ENCODE data around the gene EGLN3. TPM values are rescaled to one million over a fixed set of nuclear protein-coding genes. Genes with fewer than 3 reads are reported as not detected.
A peak's percentile ranks its signal among the peaks of the same experiment; 100 is the strongest.

The EGLN3 gene
- total RNA-seq, 5 donors from 2014 or later (not counting 1 experiment from before 2014, with no cell fraction given) = 3.8 to 15.1 (median 7.6) TPM

DNA sequence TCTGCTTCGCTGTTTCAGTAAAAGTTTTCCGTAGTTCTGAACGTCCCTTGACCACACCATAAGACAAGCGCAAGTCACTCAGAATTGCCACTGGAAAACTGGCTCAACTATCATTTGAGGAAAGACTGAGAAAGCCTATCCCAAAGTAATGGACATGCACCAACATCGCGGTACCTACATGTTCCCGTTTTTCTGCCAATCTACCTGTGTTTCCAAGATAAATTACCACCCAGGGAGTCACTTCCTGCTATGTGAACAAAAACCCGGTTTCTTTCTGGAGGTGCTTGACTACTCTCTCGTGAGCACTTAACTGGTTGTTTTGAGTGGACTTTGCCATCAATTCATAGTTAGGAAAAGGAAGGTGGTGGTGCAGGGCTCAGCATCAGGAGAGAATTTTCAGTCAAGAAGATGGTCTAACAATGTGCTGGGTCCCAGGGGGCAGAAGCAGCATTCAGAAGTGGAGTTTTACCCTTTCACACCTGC lies 1.4 kb downstream of the EGLN3 start:
- Histone ChIP-seq H3K4me3 (ENCODE audit: control insufficient read depth in 1 of 2, extremely low read depth in 1 of 2, low read length in 1 of 2) (peak overlapping the region in 1 of 2 donors; percentile 64), H3K9me3 (no peaks in the 10 kb centered on the region), H3K27ac (ENCODE audit: low read length) (no peak overlapping the region), H3K27me3 (replicated peaks in 1 of 2; ENCODE audit: control insufficient read depth in 2 of 2, extremely low read depth in 1 of 2, insufficient read depth in 2 of 2, low read length in 1 of 2) (peaks cover 4 to 18% of the 10 kb centered on the region in 2 experiments), H3K36me3 (ENCODE audit: control insufficient read depth in 2 of 2, extremely low read depth in 1 of 2, insufficient read depth in 1 of 2, low read length in 1 of 2) (no peaks in the 10 kb centered on the region), H3K4me1 (ENCODE audit: control insufficient read depth in 1 of 2, extremely low read depth in 1 of 2, insufficient read depth in 2 of 2, low read length in 2 of 2) (peaks cover 8 to 12% of the 10 kb centered on the region in 2 experiments)
- no peak for DNase-seq
- no peak for ATAC-seq (replicated peaks in 1 of 4)
- ChIA-PET CTCF (no interaction called here), POLR2A (no interaction called here)
- H3K4me3 Mint-ChIP-seq = peak overlapping the region; percentile 74 to 84 (median 82)
- H3K36me3 Mint-ChIP-seq = no peaks in the 10 kb centered on the region
- peaks cover 13 to 37% (median 33%) of the 10 kb centered on the region in 3 donors for H3K4me1 Mint-ChIP-seq
- peaks cover 27 to 33% of the 10 kb centered on the region in 2 donors for H3K27me3 Mint-ChIP-seq
- H3K27ac Mint-ChIP-seq = no peak overlapping the region
- no peaks in the 10 kb centered on the region for H3K9me3 Mint-ChIP-seq
- 60% methylated on average over 5 of the region's 9 CpGs for WGBS (ENCODE audit: insufficient coverage)

DNA sequence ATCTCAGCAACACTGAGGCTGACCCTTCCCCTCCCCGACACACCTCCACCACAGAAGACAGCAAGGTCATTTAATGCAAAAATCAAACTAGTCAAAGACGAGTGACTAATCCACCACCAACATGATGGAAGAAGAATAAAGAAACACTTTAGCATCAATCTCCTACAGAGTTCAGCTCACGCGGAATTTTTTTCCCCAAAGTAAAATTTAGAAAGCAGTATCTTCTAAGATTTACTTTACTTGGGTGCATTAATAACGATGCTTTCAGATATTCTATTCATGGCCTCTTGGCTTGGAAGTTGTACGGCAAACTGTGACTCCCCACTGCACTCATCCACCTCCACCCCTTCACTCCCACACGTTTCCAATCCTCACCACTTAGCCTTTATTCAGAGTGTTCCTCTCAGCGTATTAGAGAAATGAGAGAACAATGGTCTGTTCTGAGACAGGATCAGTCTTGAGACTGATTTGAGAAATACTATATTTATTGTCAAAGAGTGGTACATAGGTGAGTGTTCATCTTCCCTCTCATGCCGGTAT lies 1.9 kb downstream of the EGLN3 start:
- no peaks in the 10 kb centered on the region for H3K36me3 Mint-ChIP-seq
- H3K36me3 ChIP-seq (ENCODE audit: control insufficient read depth in 2 of 2, extremely low read depth in 1 of 2, insufficient read depth in 1 of 2, low read length in 1 of 2) = no peaks in the 10 kb centered on the region
- H3K27me3 ChIP-seq (replicated peaks in 1 of 2; ENCODE audit: control insufficient read depth in 2 of 2, extremely low read depth in 1 of 2, insufficient read depth in 2 of 2, low read length in 1 of 2) = peaks cover 4 to 16% of the 10 kb centered on the region in 2 experiments
- no peaks in the 10 kb centered on the region for H3K9me3 ChIP-seq
- H3K9me3 Mint-ChIP-seq = no peaks in the 10 kb centered on the region
- H3K27me3 Mint-ChIP-seq = peaks cover 25 to 33% of the 10 kb centered on the region in 2 donors
- ATAC-seq (replicated peaks in 1 of 4) = no peak
- H3K4me1 ChIP-seq (ENCODE audit: control insufficient read depth in 1 of 2, extremely low read depth in 1 of 2, insufficient read depth in 2 of 2, low read length in 2 of 2) = peaks cover 8 to 12% of the 10 kb centered on the region in 2 experiments
- WGBS (ENCODE audit: insufficient coverage) = 50% methylated on average over 2 of the region's 9 CpGs
- no peak overlapping the region for H3K27ac Mint-ChIP-seq
- DNase-seq = no peak
- CTCF ChIA-PET = interaction anchor here in 1 of 2 donors (0.7 kb wide), 1 partner anchor 13 kb away, joined by 3 read pairs; no protein-coding TSS in a partner anchor
- POLR2A ChIA-PET = no interaction called here
- H3K4me3 ChIP-seq (ENCODE audit: control insufficient read depth in 1 of 2, extremely low read depth in 1 of 2, low read length in 1 of 2) = no peak overlapping the region
- peaks cover 13 to 37% (median 33%) of the 10 kb centered on the region in 3 donors for H3K4me1 Mint-ChIP-seq
- H3K27ac ChIP-seq (ENCODE audit: low read length) = no peak overlapping the region
- peak overlapping the region; percentile 74 to 84 (median 82) for H3K4me3 Mint-ChIP-seq

GRCh38 chr14:33948145-33948868 lies 2.6 kb downstream of the EGLN3 start:
- Histone ChIP-seq H3K9me3 (no peaks in the 10 kb centered on the region), H3K27me3 (replicated peaks in 1 of 2; ENCODE audit: control insufficient read depth in 2 of 2, extremely low read depth in 1 of 2, insufficient read depth in 2 of 2, low read length in 1 of 2) (peaks cover 4 to 16% of the 10 kb centered on the region in 2 experiments), H3K4me3 (ENCODE audit: control insufficient read depth in 1 of 2, extremely low read depth in 1 of 2, low read length in 1 of 2) (no peak overlapping the region), H3K4me1 (ENCODE audit: control insufficient read depth in 1 of 2, extremely low read depth in 1 of 2, insufficient read depth in 2 of 2, low read length in 2 of 2) (peaks cover 8 to 12% of the 10 kb centered on the region in 2 experiments), H3K27ac (ENCODE audit: low read length) (no peak overlapping the region), H3K36me3 (ENCODE audit: control insufficient read depth in 2 of 2, extremely low read depth in 1 of 2, insufficient read depth in 1 of 2, low read length in 1 of 2) (no peaks in the 10 kb centered on the region)
- WGBS (ENCODE audit: insufficient coverage) = 86% methylated on average over 1 of the region's 3 CpGs
- DNase-seq = no peak
- no peaks in the 10 kb centered on the region for H3K9me3 Mint-ChIP-seq
- peak overlapping the region in 2 of 3 donors; percentile 28 to 84 for H3K4me3 Mint-ChIP-seq
- ATAC-seq (replicated peaks in 1 of 4) = no peak
- peaks cover 13 to 37% (median 33%) of the 10 kb centered on the region in 3 donors for H3K4me1 Mint-ChIP-seq
- peaks cover 20 to 31% of the 10 kb centered on the region in 2 donors for H3K27me3 Mint-ChIP-seq
- no peak overlapping the region for H3K27ac Mint-ChIP-seq
- no peaks in the 10 kb centered on the region for H3K36me3 Mint-ChIP-seq
- POLR2A ChIA-PET = no interaction called here
- CTCF ChIA-PET = interaction anchor here in 1 of 2 donors (0.7 kb wide), 1 partner anchor 13 kb away, joined by 3 read pairs; no protein-coding TSS in a partner anchor

GRCh38 chr14:33946679-33947476 lies 4.0 kb downstream of the EGLN3 start:
- H3K36me3 ChIP-seq (ENCODE audit: control insufficient read depth in 2 of 2, extremely low read depth in 1 of 2, insufficient read depth in 1 of 2, low read length in 1 of 2) = no peaks in the 10 kb centered on the region
- Mint-ChIP-seq H3K4me1 (peaks cover 13 to 37% (median 33%) of the 10 kb centered on the region in 3 donors), H3K27me3 (peaks cover 11 to 23% of the 10 kb centered on the region in 2 donors), H3K27ac (peak overlapping the region in 1 of 2 donors; percentile 21), H3K4me3 (peak overlapping the region; percentile 15 to 45 (median 22)), H3K9me3 (no peaks in the 10 kb centered on the region), H3K36me3 (no peaks in the 10 kb centered on the region)
- peak overlapping the region in 1 of 2 donors; percentile 10 for H3K4me3 ChIP-seq (ENCODE audit: control insufficient read depth in 1 of 2, extremely low read depth in 1 of 2, low read length in 1 of 2)
- peaks cover 4 to 12% of the 10 kb centered on the region in 2 experiments for H3K27me3 ChIP-seq (replicated peaks in 1 of 2; ENCODE audit: control insufficient read depth in 2 of 2, extremely low read depth in 1 of 2, insufficient read depth in 2 of 2, low read length in 1 of 2)
- no peak for DNase-seq
- ChIA-PET CTCF (no interaction called here), POLR2A (interaction anchor here in 1 of 2 donors (0.6 kb wide), 1 partner anchor 140 kb away, joined by 3 read pairs; no protein-coding TSS in a partner anchor)
- WGBS (ENCODE audit: insufficient coverage) = 70% methylated on average over 3 of the region's 5 CpGs
- ATAC-seq (replicated peaks in 1 of 4) = no peak
- H3K9me3 ChIP-seq = no peaks in the 10 kb centered on the region
- no peak overlapping the region for H3K27ac ChIP-seq (ENCODE audit: low read length)
- peaks cover 8 to 12% of the 10 kb centered on the region in 2 experiments for H3K4me1 ChIP-seq (ENCODE audit: control insufficient read depth in 1 of 2, extremely low read depth in 1 of 2, insufficient read depth in 2 of 2, low read length in 2 of 2)

DNA sequence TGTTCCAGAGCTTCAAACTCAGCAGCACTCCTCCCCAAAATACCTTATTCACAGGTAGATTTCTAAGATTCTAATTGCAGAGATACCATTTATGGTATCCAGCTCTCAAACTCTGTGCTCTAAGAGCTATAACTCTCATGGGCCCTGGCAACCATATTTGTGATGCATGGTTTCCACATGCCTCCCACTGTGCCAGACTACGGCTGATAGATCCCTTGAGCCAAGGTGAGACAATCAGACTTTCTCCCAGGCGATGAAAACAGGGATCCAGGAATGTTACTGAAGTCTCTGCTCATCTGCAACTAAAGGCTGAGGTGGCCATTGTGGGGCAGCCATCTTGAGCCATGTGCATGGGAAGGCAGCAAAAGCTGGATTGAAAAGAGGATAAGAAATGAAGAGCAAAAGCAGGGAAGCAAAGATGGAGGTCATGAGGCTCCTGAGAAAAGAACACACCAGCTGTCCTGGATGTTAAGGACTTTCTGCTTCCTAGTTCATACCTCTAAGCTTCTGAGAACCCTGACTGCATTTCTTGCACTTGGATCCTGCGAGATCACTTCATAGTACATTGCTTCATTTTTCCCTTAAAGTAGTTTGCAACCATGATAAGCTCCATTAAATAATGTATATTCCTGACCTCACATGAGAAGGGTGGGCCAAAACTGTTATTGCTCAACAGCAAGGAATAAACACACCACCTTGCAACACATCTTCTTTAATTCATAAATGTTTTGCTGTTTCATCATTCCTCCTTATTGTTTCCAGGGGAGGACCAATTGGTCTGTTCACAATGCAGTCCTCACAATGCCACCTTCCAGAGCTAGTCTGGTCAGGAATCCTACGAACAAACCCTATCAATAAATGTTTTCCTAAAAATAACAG lies 5.4 kb downstream of the EGLN3 start:
- Mint-ChIP-seq H3K27ac (no peak overlapping the region), H3K4me1 (peaks cover 7 to 26% (median 22%) of the 10 kb centered on the region in 3 donors), H3K27me3 (peaks cover 11 to 15% of the 10 kb centered on the region in 2 donors), H3K9me3 (no peaks in the 10 kb centered on the region), H3K4me3 (no peak overlapping the region), H3K36me3 (no peaks in the 10 kb centered on the region)
- Histone ChIP-seq H3K27me3 (replicated peaks in 1 of 2; ENCODE audit: control insufficient read depth in 2 of 2, extremely low read depth in 1 of 2, insufficient read depth in 2 of 2, low read length in 1 of 2) (peaks cover 0 to 8% of the 10 kb centered on the region in 2 experiments), H3K27ac (ENCODE audit: low read length) (no peak overlapping the region), H3K4me1 (ENCODE audit: control insufficient read depth in 1 of 2, extremely low read depth in 1 of 2, insufficient read depth in 2 of 2, low read length in 2 of 2) (peaks cover 2 to 4% of the 10 kb centered on the region in 2 experiments), H3K4me3 (ENCODE audit: control insufficient read depth in 1 of 2, extremely low read depth in 1 of 2, low read length in 1 of 2) (no peak overlapping the region), H3K9me3 (no peaks in the 10 kb centered on the region), H3K36me3 (ENCODE audit: control insufficient read depth in 2 of 2, extremely low read depth in 1 of 2, insufficient read depth in 1 of 2, low read length in 1 of 2) (no peaks in the 10 kb centered on the region)
- POLR2A ChIA-PET = no interaction called here
- CTCF ChIA-PET = no interaction called here
- ATAC-seq (replicated peaks in 1 of 4) = no peak
- WGBS (ENCODE audit: insufficient coverage) = 92% methylated on average over 3 of the region's 4 CpGs
- DNase-seq = no peak
